Keratinocyte (primary cell): ENCODE results near the gene CCDC12. TPM values are rescaled to one million over a fixed set of nuclear protein-coding genes. Genes with fewer than 3 reads are reported as not detected.

Source experiments
- DNase-seq: peaks from one replicate; pipeline ENCODE4 v3.0.0-alpha.2; 2011; ENCODE audit warnings: low read depth, missing footprints, low spot score
- FAIRE-seq: peaks from 2 replicates; lab custom pipeline; 2011; peaks lifted over from hg19 to GRCh38; lab: Jason Lieb, UNC
- H2AFZ ChIP-seq: 2 replicates; pipeline ENCODE4 v1.6.0; 2012; ENCODE audit warnings: low read length, control low read depth, inconsistent platforms; ENCODE audit not compliant: control insufficient read depth
- H3K27ac ChIP-seq: 2 replicates; pipeline ENCODE4 v1.5.1; 2011; ENCODE audit warnings: low read length; ENCODE audit not compliant: control insufficient read depth, insufficient read depth
- H3K27me3 ChIP-seq: 3 replicates; pipeline ENCODE4 v1.6.0; 2011; ENCODE audit warnings: low read length; ENCODE audit not compliant: control insufficient read depth, insufficient read depth; ENCODE audit errors: extremely low read depth
- H3K36me3 ChIP-seq, 2 experiments: 2 replicates in 1 of 2; 3 replicates in 1 of 2; pipeline ENCODE4 v1.5.1; 2011; ENCODE audit warnings: low read length in 2 of 2, mild to moderate bottlenecking in 1 of 2; ENCODE audit not compliant: control insufficient read depth in 2 of 2, insufficient read depth in 2 of 2; ENCODE audit errors: extremely low read depth in 1 of 2
- H3K4me1 ChIP-seq: 3 replicates; pipeline ENCODE4 v1.5.1; 2011; ENCODE audit warnings: low read length; ENCODE audit not compliant: control insufficient read depth, insufficient read depth; ENCODE audit errors: extremely low read depth
- H3K4me2 ChIP-seq: 3 replicates; pipeline ENCODE4 v1.6.0; 2011; ENCODE audit warnings: low read depth, low read length; ENCODE audit not compliant: control insufficient read depth, insufficient read depth; ENCODE audit errors: extremely low read depth
- H3K4me3 ChIP-seq, 3 experiments: fragments of 200-600 bp in 1 of 3; sonication (generic) in 1 of 3; 2 replicates in 2 of 3; 3 replicates in 1 of 3; pipeline ENCODE4 v1.5.1; 2011 to 2016; ENCODE audit warnings: low read length in 3 of 3, mild to moderate bottlenecking in 3 of 3, control low read depth in 2 of 3, inconsistent platforms in 1 of 3, low read depth in 1 of 3, mixed read lengths in 1 of 3, mixed run types in 1 of 3, moderate library complexity in 1 of 3; ENCODE audit not compliant: control insufficient read depth in 2 of 3, insufficient read depth in 2 of 3; ENCODE audit errors: extremely low read depth in 1 of 3
- H3K79me2 ChIP-seq: 2 replicates; pipeline ENCODE4 v1.6.0; 2012; ENCODE audit warnings: low read length; ENCODE audit not compliant: control insufficient read depth, insufficient read depth
- H3K9ac ChIP-seq: 3 replicates; pipeline ENCODE4 v1.6.0; 2011; ENCODE audit warnings: low read length; ENCODE audit not compliant: control insufficient read depth, insufficient read depth; ENCODE audit errors: extremely low read depth
- H3K9me1 ChIP-seq: 3 replicates; pipeline ENCODE4 v1.6.0; 2011; ENCODE audit warnings: low read length; ENCODE audit not compliant: control insufficient read depth, insufficient read depth; ENCODE audit errors: extremely low read depth
- H3K9me3 ChIP-seq: 2 replicates; pipeline ENCODE4 v1.5.1; 2012; ENCODE audit warnings: low read depth, low read length; ENCODE audit not compliant: control insufficient read depth
- H4K20me1 ChIP-seq: 3 replicates; pipeline ENCODE4 v1.6.0; 2011; ENCODE audit warnings: low read length; ENCODE audit not compliant: control insufficient read depth, insufficient read depth; ENCODE audit errors: extremely low read depth
- EZH2 ChIP-seq: IDR thresholded peaks from one replicate; pipeline ENCODE4 v1.6.1; 2012; ENCODE audit warnings: inconsistent platforms, mild to moderate bottlenecking, low read length, moderate library complexity
- dilution Hi-C: fragments of 300-500 bp; cut with MboI; formaldehyde crosslinking; loops from one replicate; pipeline ENCODE4 v1.7.0; 2020; ENCODE audit warnings: low sequenced_read_pairs; ENCODE audit not compliant: extremely low pct_ligation_motif_present
- polyA plus RNA-seq, 5 experiments: library from polyadenylated mRNA; depleted of rRNA in 3 of 5; stranded (reverse) in 3 of 5; stranded (forward) in 1 of 5; unstranded in 1 of 5; fragments of >200 nt; gene quantifications; 1 replicate in 1 of 5; 2 replicates in 3 of 5; 3 replicates in 1 of 5; pipeline versions ENCODE4 v1.2.1 to v1.2.3, GENCODE V29; 2011 to 2012; ENCODE audit warnings: missing spikeins in 2 of 5, low read depth in 1 of 5, low replicate concordance in 1 of 5
- TF ChIP-seq, protein P1 (sequence below), 3 experiments: IDR thresholded peaks in 1 of 3; conservative IDR thresholded peaks in 1 of 3; optimal IDR thresholded peaks in 1 of 3; 2 replicates in 2 of 3; 3 replicates in 1 of 3; pipeline versions ENCODE3 to v1.5.1; 2011; ENCODE audit warnings: low read length in 3 of 3, mild to moderate bottlenecking in 3 of 3, moderate library complexity in 2 of 3, control low read depth in 1 of 3, inconsistent platforms in 1 of 3; ENCODE audit not compliant: insufficient read depth in 2 of 3; ENCODE audit errors: extremely low read depth in 1 of 3

The CCDC12 gene
- polyA plus RNA-seq, 1 donor (not counting 4 experiments of a cell fraction or from before 2014, with no cell fraction given) = 27.5 TPM

DNA sequence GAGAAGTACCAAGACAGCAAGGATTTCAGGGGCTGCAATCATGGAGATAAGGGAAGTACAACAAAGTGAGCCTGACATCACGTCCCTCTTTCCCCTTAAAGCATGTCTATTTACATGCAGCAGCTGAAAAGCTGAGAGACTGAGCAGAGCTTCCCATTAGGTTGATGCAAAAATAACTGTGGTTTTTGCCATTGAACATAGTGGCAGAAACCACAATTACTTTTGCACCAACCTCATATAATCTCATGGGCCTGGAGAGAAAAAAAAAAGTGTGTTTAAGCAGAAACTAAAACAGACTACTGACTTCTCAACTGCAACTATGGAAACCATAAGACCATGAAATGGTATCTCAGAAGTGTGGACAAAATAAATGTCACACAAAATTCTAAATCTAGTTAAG is 48.3 kb downstream of the CCDC12 start:
- DNase-seq (no peak), FAIRE-seq (peak; percentile 20)
- Histone ChIP-seq H3K9me3 (no peaks in the 10 kb centered on the region), H4K20me1 (no peaks in the 10 kb centered on the region), H3K27ac (no peak overlapping the region), H3K9ac (no peak overlapping the region), H3K36me3 (peaks cover 27 to 34% of the 10 kb centered on the region in 2 experiments), H3K27me3 (no peaks in the 10 kb centered on the region), H3K4me1 (peaks cover 21% of the 10 kb centered on the region), H3K79me2 (peaks cover 46% of the 10 kb centered on the region), H3K4me3 (no peak overlapping the region), H3K4me2 (no peak overlapping the region), H3K9me1 (peaks cover 9% of the 10 kb centered on the region), H2AFZ (no peak overlapping the region)
- dilution Hi-C loops = no loop called here
- TF ChIP-seq EZH2 = no peak
- TF ChIP-seq, protein P1, sequence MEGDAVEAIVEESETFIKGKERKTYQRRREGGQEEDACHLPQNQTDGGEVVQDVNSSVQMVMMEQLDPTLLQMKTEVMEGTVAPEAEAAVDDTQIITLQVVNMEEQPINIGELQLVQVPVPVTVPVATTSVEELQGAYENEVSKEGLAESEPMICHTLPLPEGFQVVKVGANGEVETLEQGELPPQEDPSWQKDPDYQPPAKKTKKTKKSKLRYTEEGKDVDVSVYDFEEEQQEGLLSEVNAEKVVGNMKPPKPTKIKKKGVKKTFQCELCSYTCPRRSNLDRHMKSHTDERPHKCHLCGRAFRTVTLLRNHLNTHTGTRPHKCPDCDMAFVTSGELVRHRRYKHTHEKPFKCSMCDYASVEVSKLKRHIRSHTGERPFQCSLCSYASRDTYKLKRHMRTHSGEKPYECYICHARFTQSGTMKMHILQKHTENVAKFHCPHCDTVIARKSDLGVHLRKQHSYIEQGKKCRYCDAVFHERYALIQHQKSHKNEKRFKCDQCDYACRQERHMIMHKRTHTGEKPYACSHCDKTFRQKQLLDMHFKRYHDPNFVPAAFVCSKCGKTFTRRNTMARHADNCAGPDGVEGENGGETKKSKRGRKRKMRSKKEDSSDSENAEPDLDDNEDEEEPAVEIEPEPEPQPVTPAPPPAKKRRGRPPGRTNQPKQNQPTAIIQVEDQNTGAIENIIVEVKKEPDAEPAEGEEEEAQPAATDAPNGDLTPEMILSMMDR (optimal IDR thresholded peaks at IDR 0.05 in 1 of 3, IDR thresholded peaks at IDR 0.05 in 1 of 3, conservative IDR thresholded peaks at IDR 0.05 in 1 of 3; ENCODE audit: extremely low read depth in 1 of 3, insufficient read depth in 2 of 3, low read length in 3 of 3) = no peak

DNA sequence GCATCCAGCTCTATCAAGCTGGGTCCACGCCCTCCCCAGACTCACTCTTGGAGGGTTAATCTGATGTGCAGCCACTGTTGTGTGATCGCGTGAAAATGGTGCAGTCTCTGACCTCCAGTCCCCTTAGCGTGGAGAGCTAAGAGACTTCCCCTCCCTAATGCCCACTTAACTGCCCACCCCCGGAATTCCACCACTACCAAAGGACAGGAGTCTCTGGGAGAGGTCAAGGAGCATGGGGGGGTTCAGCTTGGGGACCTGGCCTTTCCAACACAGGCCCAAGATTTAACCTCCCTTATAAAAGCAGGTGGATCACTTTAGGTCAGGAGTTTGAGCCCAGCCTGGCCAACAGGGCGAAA is 48.8 kb downstream of the CCDC12 start:
- Histone ChIP-seq H3K4me2 (no peak overlapping the region), H3K9ac (no peak overlapping the region), H2AFZ (no peak overlapping the region), H3K4me1 (peaks cover 15% of the 10 kb centered on the region), H3K27me3 (no peaks in the 10 kb centered on the region), H3K4me3 (no peak overlapping the region), H3K79me2 (peaks cover 43% of the 10 kb centered on the region), H3K9me1 (peaks cover 9% of the 10 kb centered on the region), H3K9me3 (no peaks in the 10 kb centered on the region), H3K27ac (no peak overlapping the region), H4K20me1 (no peaks in the 10 kb centered on the region), H3K36me3 (peaks cover 33 to 40% of the 10 kb centered on the region in 2 experiments)
- no peak for DNase-seq
- dilution Hi-C loops = no loop called here
- no peak for FAIRE-seq
- TF ChIP-seq, protein P1 (optimal IDR thresholded peaks at IDR 0.05 in 1 of 3, IDR thresholded peaks at IDR 0.05 in 1 of 3, conservative IDR thresholded peaks at IDR 0.05 in 1 of 3; ENCODE audit: extremely low read depth in 1 of 3, insufficient read depth in 2 of 3, low read length in 3 of 3) = no peak
- TF ChIP-seq EZH2 = no peak
